Stomach (tissue), 4 donors: ENCODE results near the gene APP.

Experiments used
- EP300 ChIP-seq: sonication (generic); formaldehyde crosslinking; IDR thresholded peaks from one replicate; pipeline ENCODE4 v1.6.1; 2017; ENCODE audit warnings: antibody characterized with exemption
- POLR2A ChIP-seq, 4 donors: fragments of 450-650 bp; IDR thresholded peaks; one replicate each; pipeline ENCODE4 v1.6.1; 2016; ENCODE audit warnings: antibody characterized with exemption in 4 of 4, control low read depth in 2 of 4, mild to moderate bottlenecking in 1 of 4, moderate library complexity in 1 of 4
- TF ChIP-seq, protein P1 (sequence below), 7 experiments: fragments of 450-650 bp in 4 of 7; fragments of 200-600 bp in 3 of 7; sonication (generic) in 3 of 7; IDR thresholded peaks; one replicate each; pipeline ENCODE4 v1.5.1; 2016 to 2019; ENCODE audit warnings: antibody characterized with exemption in 7 of 7, control low read depth in 2 of 7, mild to moderate bottlenecking in 1 of 7

DNA sequence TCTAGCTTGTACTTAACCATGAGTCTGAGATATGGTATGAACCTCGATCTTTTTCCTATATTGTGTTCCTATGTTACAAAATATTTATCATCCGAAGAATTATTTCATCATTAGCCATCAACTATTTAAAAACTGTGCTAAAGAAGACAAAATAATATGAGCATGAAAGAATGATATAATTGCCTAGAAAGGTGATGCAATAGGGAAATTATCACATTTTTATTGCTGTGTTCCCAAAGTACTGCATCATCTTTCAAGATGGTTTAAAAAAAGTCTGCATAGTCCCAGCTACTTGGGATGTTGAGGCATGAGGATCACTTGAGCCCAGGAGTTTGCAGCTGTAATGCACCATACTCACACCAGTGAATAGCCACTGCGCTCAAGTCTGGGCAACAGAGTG lies 126.7 kb downstream of the APP start:
- TF ChIP-seq POLR2A (IDR thresholded peaks at IDR 0.05) (no peak), EP300 (no peak)
- TF ChIP-seq, protein P1, sequence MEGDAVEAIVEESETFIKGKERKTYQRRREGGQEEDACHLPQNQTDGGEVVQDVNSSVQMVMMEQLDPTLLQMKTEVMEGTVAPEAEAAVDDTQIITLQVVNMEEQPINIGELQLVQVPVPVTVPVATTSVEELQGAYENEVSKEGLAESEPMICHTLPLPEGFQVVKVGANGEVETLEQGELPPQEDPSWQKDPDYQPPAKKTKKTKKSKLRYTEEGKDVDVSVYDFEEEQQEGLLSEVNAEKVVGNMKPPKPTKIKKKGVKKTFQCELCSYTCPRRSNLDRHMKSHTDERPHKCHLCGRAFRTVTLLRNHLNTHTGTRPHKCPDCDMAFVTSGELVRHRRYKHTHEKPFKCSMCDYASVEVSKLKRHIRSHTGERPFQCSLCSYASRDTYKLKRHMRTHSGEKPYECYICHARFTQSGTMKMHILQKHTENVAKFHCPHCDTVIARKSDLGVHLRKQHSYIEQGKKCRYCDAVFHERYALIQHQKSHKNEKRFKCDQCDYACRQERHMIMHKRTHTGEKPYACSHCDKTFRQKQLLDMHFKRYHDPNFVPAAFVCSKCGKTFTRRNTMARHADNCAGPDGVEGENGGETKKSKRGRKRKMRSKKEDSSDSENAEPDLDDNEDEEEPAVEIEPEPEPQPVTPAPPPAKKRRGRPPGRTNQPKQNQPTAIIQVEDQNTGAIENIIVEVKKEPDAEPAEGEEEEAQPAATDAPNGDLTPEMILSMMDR (IDR thresholded peaks at IDR 0.05): no peak
